ENCODE measurements around the gene EMSY.

DNA sequence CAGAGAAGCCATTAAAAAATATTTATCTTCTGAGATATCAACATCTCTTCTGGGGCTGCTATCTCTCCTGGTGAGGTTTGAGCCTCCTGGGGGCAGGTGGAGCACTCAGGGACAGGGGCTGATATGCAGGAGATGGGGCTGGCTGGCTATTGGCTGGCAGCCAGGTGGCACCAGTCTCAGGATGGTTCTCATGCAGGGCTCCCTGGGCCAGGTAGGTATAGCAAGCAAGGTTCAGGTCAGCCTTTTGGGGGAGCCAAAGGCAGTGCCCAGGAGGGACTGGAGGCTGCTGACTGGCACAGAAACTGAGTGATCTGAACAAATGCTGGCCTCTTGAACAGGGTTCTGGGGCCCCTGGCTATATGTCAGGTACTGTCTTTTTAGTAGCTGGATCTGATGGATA lies 29.7 kb upstream of the EMSY start:
- TF ChIP-seq, protein P1, sequence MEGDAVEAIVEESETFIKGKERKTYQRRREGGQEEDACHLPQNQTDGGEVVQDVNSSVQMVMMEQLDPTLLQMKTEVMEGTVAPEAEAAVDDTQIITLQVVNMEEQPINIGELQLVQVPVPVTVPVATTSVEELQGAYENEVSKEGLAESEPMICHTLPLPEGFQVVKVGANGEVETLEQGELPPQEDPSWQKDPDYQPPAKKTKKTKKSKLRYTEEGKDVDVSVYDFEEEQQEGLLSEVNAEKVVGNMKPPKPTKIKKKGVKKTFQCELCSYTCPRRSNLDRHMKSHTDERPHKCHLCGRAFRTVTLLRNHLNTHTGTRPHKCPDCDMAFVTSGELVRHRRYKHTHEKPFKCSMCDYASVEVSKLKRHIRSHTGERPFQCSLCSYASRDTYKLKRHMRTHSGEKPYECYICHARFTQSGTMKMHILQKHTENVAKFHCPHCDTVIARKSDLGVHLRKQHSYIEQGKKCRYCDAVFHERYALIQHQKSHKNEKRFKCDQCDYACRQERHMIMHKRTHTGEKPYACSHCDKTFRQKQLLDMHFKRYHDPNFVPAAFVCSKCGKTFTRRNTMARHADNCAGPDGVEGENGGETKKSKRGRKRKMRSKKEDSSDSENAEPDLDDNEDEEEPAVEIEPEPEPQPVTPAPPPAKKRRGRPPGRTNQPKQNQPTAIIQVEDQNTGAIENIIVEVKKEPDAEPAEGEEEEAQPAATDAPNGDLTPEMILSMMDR (IDR thresholded peaks at IDR 0.05; ENCODE audit: low read depth, low read length): no peak
- no peak for TF ChIP-seq MYC (IDR thresholded peaks at IDR 0.05; ENCODE audit: low read depth, low read length)
- TF ChIP-seq POLR2A (IDR thresholded peaks at IDR 0.05; ENCODE audit: extremely low read depth, insufficient read length): no peak
